GM13977 (cell line): ENCODE results near the gene MCCD1.

ENCODE experiments used
- DNase-seq: peaks from one replicate; pipeline ENCODE4 v3.0.0; 2012; ENCODE audit warnings: low spot score
- in situ Hi-C: fragments of 300-500 bp; cut with MboI; formaldehyde crosslinking; loops from one replicate; pipeline ENCODE4 v1.12.0; 2022; ENCODE audit warnings: low sequenced_read_pairs, low pct_unique_long_range_greater_than_20kb, mixed read lengths, inconsistent platforms; ENCODE audit not compliant: unreplicated experiment
- TF ChIP-seq, protein P1 (sequence below): IDR thresholded peaks from 2 replicates; pipeline ENCODE4 v1.5.1; 2012; ENCODE audit warnings: mild to moderate bottlenecking, control low read depth; ENCODE audit not compliant: insufficient read depth; ENCODE audit errors: extremely low read depth, missing control alignments

The MCCD1 gene

GRCh38 chr6:31567531-31568370 lies 39.0 kb downstream of the MCCD1 start:
- TF ChIP-seq, protein P1, sequence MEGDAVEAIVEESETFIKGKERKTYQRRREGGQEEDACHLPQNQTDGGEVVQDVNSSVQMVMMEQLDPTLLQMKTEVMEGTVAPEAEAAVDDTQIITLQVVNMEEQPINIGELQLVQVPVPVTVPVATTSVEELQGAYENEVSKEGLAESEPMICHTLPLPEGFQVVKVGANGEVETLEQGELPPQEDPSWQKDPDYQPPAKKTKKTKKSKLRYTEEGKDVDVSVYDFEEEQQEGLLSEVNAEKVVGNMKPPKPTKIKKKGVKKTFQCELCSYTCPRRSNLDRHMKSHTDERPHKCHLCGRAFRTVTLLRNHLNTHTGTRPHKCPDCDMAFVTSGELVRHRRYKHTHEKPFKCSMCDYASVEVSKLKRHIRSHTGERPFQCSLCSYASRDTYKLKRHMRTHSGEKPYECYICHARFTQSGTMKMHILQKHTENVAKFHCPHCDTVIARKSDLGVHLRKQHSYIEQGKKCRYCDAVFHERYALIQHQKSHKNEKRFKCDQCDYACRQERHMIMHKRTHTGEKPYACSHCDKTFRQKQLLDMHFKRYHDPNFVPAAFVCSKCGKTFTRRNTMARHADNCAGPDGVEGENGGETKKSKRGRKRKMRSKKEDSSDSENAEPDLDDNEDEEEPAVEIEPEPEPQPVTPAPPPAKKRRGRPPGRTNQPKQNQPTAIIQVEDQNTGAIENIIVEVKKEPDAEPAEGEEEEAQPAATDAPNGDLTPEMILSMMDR: no peak
- no peak for DNase-seq
- in situ Hi-C loops: no loop called here

DNA sequence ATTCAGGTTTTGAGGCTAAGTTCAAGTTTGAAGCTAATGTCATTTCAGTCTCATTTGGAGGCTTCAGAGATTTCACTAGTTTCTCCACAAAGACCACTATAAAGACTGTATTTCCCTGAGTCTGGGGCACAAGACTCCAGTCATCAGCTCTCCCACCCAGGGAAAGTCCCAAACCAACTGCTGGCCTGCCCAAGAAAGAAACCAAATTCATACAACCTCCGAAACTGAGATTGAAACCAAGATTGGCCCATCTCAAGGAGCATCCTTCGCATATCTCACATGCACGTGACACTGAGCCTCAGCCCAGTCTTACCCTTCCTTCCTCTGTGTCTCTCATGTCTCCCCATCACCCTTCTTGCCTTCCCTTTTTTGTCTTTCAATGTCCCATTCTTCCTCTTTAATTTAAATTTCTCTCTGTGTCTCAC lies 39.8 kb downstream of the MCCD1 start:
- TF ChIP-seq, protein P1: no peak
- in situ Hi-C loops: no loop called here
- peak; percentile 79 for DNase-seq

DNA sequence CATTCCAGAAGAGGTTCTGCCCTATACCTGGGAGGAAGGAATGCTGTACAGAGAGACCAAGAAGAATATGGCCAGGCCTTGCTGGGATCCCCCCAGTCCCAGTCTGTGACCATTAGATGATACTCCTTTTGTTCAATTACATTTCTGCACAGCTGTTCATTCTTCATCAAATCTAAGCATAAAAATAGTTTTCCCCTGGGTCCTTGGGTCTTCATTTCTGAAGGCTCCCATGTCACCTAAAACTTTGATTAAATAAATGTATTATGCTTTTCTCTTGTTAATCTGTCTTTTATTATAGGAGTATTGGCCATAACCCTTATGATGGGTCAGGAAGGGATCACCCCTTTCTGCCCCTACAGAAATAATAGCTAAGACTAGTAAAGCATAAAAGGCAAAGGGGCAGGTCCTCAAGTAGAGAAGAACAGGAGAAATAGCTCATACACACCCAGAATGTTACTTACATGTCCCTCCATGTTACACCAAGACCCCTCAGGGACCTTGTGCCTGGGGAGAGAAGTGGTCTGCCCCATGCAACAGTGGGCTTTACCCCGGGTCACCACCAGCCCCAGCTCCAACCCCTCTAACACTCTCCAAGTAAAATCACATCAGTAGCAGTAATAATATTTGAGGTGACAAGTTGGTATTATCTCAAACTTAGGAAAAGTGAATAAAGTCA lies 41.2 kb downstream of the MCCD1 start:
- in situ Hi-C loops: no loop called here
- TF ChIP-seq, protein P1: no peak
- no peak for DNase-seq

- in situ Hi-C loops: no loop called here
Observed at GRCh38 chr6:31572041-31572911, 43.5 kb downstream of the MCCD1 start, which contains the start of gene LTA. TSS of gene LTA (plus strand) at chr6:31572289. CDS start at chr6:31572743, 454 bp downstream.

GRCh38 chr6:31573239-31574105 lies 44.7 kb downstream of the MCCD1 start:
- in situ Hi-C loops: no loop called here
- TF ChIP-seq, protein P1: no peak
- no peak for DNase-seq

More at GRCh38 chr6:31572041-31572911, 43.5 kb downstream of the MCCD1 start, which contains the start of gene LTA:
- TF ChIP-seq, protein P1: no peak
- DNase-seq: no peak
